WTC11 (cell line): ENCODE data around the gene ADAMTS15.

Source experiments
- CTCF ChIP-seq: fragments of 200-600 bp; IDR thresholded peaks from 2 replicates; pipeline ENCODE4 v1.8.0; 2022; ENCODE audit warnings: antibody characterized with exemption
- NFYB ChIP-seq: sonication (generic); formaldehyde crosslinking; conservative IDR thresholded peaks from 2 replicates; pipeline ENCODE4 v1.8.0; 2022; ENCODE audit warnings: low read depth, missing genetic modification reagents
- TCF7 ChIP-seq: sonication (generic); formaldehyde crosslinking; IDR thresholded peaks from 2 replicates; pipeline ENCODE4 v1.8.0; 2022; ENCODE audit warnings: mild to moderate bottlenecking, low read depth, missing genetic modification reagents, moderate library complexity

GRCh38 chr11:130485983-130486382 is 37.5 kb downstream of the ADAMTS15 start:
- TF ChIP-seq CTCF (no peak), NFYB (CRISPR knock-in tag) (no peak), TCF7 (no peak)
